GM12875 (cell line): ENCODE results near the gene GRK5.

Experiments used
- H3K4me3 ChIP-seq: one replicate; pipeline ENCODE4 v1.5.1; 2011; ENCODE audit warnings: low read depth, low read length, control low read depth
- TF ChIP-seq, protein P1 (sequence below): IDR thresholded peaks from 2 replicates; pipeline ENCODE4 v1.5.1; 2011; ENCODE audit warnings: low read depth, mild to moderate bottlenecking, control low read depth, inconsistent platforms, low read length, moderate library complexity, borderline replicate concordance; ENCODE audit not compliant: insufficient read depth

GRK5 gene

GRCh38 chr10:119449760-119450461, 242.5 kb downstream of the GRK5 start:
- no peak overlapping the region for H3K4me3 ChIP-seq
- TF ChIP-seq, protein P1, sequence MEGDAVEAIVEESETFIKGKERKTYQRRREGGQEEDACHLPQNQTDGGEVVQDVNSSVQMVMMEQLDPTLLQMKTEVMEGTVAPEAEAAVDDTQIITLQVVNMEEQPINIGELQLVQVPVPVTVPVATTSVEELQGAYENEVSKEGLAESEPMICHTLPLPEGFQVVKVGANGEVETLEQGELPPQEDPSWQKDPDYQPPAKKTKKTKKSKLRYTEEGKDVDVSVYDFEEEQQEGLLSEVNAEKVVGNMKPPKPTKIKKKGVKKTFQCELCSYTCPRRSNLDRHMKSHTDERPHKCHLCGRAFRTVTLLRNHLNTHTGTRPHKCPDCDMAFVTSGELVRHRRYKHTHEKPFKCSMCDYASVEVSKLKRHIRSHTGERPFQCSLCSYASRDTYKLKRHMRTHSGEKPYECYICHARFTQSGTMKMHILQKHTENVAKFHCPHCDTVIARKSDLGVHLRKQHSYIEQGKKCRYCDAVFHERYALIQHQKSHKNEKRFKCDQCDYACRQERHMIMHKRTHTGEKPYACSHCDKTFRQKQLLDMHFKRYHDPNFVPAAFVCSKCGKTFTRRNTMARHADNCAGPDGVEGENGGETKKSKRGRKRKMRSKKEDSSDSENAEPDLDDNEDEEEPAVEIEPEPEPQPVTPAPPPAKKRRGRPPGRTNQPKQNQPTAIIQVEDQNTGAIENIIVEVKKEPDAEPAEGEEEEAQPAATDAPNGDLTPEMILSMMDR, result no peak

DNA sequence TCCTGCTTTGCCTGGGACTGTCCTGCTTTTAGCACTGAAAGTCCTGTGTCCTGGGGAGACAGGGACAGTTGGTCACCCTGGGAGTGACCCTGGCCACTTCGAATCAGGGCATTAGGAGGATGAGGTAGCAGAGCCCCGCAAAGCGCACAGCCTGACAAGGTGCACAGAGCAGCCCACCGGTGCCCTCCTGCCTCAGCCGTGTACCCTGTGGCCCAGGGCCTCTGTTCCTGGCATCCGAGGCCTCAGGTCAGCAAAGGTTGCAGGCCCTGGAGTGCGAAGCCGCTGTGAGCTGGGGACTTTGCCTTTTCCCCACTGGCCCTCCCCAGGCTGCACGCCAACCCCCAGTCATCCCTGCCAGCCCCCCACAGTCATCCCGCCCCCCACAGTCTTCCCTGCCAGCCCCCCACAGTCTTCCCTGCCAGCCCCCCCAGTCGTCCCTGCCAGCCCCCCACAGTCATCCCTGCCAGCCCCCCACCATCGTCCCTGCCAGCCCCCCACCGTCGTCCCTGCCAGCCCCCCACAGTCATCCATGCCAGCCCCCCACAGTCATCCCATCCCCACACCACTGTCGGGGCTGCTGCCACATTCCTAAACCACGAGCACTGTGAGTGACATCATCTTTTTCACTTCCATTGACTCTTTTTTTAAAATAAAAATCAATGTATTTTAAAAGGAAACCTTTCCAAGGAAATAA, 243.4 kb downstream of the GRK5 start:
- no peak overlapping the region for H3K4me3 ChIP-seq
- TF ChIP-seq, protein P1, result no peak

- TF ChIP-seq, protein P1, result no peak
- H3K4me3 ChIP-seq, result no peak overlapping the region
Measured at GRCh38 chr10:119451300-119451896, 244.0 kb downstream of the GRK5 start.

- H3K4me3 ChIP-seq, result no peak overlapping the region
- TF ChIP-seq, protein P1, result no peak
Measured at GRCh38 chr10:119452396-119452795, 245.0 kb downstream of the GRK5 start.

DNA sequence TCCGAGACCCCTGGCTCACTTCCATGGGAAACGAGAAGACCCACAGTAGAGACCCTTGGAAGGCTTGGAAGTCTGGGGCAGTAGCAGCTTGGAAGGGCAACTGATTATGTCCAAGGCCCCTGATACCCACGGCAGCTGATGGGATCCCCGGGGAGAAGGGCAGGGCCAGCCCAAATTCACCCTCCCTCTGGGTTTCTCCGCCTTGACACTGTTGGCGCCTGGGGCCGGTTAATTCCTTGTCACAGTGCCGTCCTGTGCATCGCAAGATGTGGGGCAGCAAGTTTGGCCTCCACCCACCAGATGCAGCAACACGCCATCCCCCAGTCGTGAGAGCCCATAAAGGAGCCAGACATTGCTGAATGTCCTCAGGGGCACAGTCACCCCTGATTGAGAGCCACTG, 245.9 kb downstream of the GRK5 start:
- TF ChIP-seq, protein P1, result no peak
- H3K4me3 ChIP-seq, result no peak overlapping the region

- H3K4me3 ChIP-seq, result no peak overlapping the region
- TF ChIP-seq, protein P1, result no peak
Measured at GRCh38 chr10:119454316-119454715, 246.9 kb downstream of the GRK5 start.
